ENCODE measurements around the gene EP300. TPM values are rescaled to one million over a fixed set of nuclear protein-coding genes. Genes with fewer than 3 reads are reported as not detected.
"Not testable (repeated sequence)": the region's sequence is repeated elsewhere in the genome, so short reads cannot be mapped to it uniquely, and the experiment has no call there.

EP300 gene
- total RNA-seq, 1 donor from 2014 or later: 143 TPM

GRCh38 chr22:41175546-41175945 lies 83.2 kb downstream of the EP300 start:
- TF ChIP-seq CTCF (IDR thresholded peaks at IDR 0.05; ENCODE audit: unreplicated experiment): no peak
- Mint-ChIP-seq H3K9me3 (ENCODE audit: low read depth) (no peaks in the 10 kb centered on the region), H3K4me1 (ENCODE audit: low read depth) (no peaks in the 10 kb centered on the region), H3K4me3 (ENCODE audit: low read depth) (no peak overlapping the region), H3K27me3 (no peaks in the 10 kb centered on the region), H3K27ac (no peak overlapping the region), H3K36me3 (ENCODE audit: insufficient read depth) (peaks cover 34% of the 10 kb centered on the region)
- no peak for DNase-seq (ENCODE audit: low spot score, unreplicated experiment)

GRCh38 chr22:41177040-41177621 lies 84.7 kb downstream of the EP300 start:
- Mint-ChIP-seq H3K36me3 (ENCODE audit: insufficient read depth) (peaks cover 39% of the 10 kb centered on the region), H3K4me1 (ENCODE audit: low read depth) (no peaks in the 10 kb centered on the region), H3K27ac (no peak overlapping the region), H3K9me3 (ENCODE audit: low read depth) (no peaks in the 10 kb centered on the region), H3K4me3 (ENCODE audit: low read depth) (no peak overlapping the region), H3K27me3 (no peaks in the 10 kb centered on the region)
- no peak for TF ChIP-seq CTCF (IDR thresholded peaks at IDR 0.05; ENCODE audit: unreplicated experiment)
- DNase-seq (ENCODE audit: low spot score, unreplicated experiment): no peak

GRCh38 chr22:41177622-41178424 lies 85.4 kb downstream of the EP300 start:
- Mint-ChIP-seq H3K4me1 (ENCODE audit: low read depth) (no peaks in the 10 kb centered on the region), H3K36me3 (ENCODE audit: insufficient read depth) (peaks cover 36% of the 10 kb centered on the region), H3K27ac (peak overlapping the region; percentile 90), H3K9me3 (ENCODE audit: low read depth) (no peaks in the 10 kb centered on the region), H3K4me3 (ENCODE audit: low read depth) (no peak overlapping the region), H3K27me3 (no peaks in the 10 kb centered on the region)
- TF ChIP-seq CTCF (IDR thresholded peaks at IDR 0.05; ENCODE audit: unreplicated experiment): no peak
- no peak for DNase-seq (ENCODE audit: low spot score, unreplicated experiment)

GRCh38 chr22:41178425-41178975 lies 86.1 kb downstream of the EP300 start:
- H3K9me3 Mint-ChIP-seq (ENCODE audit: low read depth): no peaks in the 10 kb centered on the region
- no peak for TF ChIP-seq CTCF (IDR thresholded peaks at IDR 0.05; ENCODE audit: unreplicated experiment)
- peaks cover 30% of the 10 kb centered on the region for H3K36me3 Mint-ChIP-seq (ENCODE audit: insufficient read depth)
- H3K4me1 Mint-ChIP-seq (ENCODE audit: low read depth): no peaks in the 10 kb centered on the region
- H3K27me3 Mint-ChIP-seq: no peaks in the 10 kb centered on the region
- DNase-seq (ENCODE audit: low spot score, unreplicated experiment): no peak
- peak overlapping the region; percentile 90 for H3K27ac Mint-ChIP-seq
- H3K4me3 Mint-ChIP-seq (ENCODE audit: low read depth): no peak overlapping the region

- H3K4me3 Mint-ChIP-seq (ENCODE audit: low read depth); H3K9me3 Mint-ChIP-seq (ENCODE audit: low read depth): not testable (repeated sequence)
These were observed 88.0 kb downstream of the EP300 start for GRCh38 chr22:41180362-41180761.

More at GRCh38 chr22:41180362-41180761, 88.0 kb downstream of the EP300 start:
- H3K36me3 Mint-ChIP-seq (ENCODE audit: insufficient read depth): peaks cover 29% of the 10 kb centered on the region
- H3K4me1 Mint-ChIP-seq (ENCODE audit: low read depth); DNase-seq (ENCODE audit: low spot score, unreplicated experiment); H3K27me3 Mint-ChIP-seq: not testable (repeated sequence)
- peak overlapping the region; percentile 22 for H3K27ac Mint-ChIP-seq
